NCI-H526 treated with DMSO at 0.1 percent for 48 hours (cell line): ENCODE measurements around the gene ACSM2B.
"Not testable (repeated sequence)": the region's sequence is repeated elsewhere in the genome, so short reads cannot be mapped to it uniquely, and the experiment has no call there.

Experiments
- DNase-seq: peaks from one replicate; lab custom pipeline; 2025; lab: John Stamatoyannopoulos, UW

ACSM2B gene

GRCh38 chr16:20531795-20532194, 44.4 kb downstream of the ACSM2B start:
- DNase-seq = not testable (repeated sequence)

GRCh38 chr16:20520103-20520502, 56.1 kb downstream of the ACSM2B start:
- DNase-seq = no peak

GRCh38 chr16:20519231-20519630, 56.9 kb downstream of the ACSM2B start:
- DNase-seq = no peak

GRCh38 chr16:20517149-20517548, 59.0 kb downstream of the ACSM2B start:
- DNase-seq = no peak

GRCh38 chr16:20515688-20516090, 60.5 kb downstream of the ACSM2B start:
- DNase-seq = no peak

GRCh38 chr16:20510323-20510722, 65.8 kb downstream of the ACSM2B start:
- no peak for DNase-seq

- no peak for DNase-seq
These were observed 68.9 kb downstream of the ACSM2B start for GRCh38 chr16:20507280-20507679.

DNA sequence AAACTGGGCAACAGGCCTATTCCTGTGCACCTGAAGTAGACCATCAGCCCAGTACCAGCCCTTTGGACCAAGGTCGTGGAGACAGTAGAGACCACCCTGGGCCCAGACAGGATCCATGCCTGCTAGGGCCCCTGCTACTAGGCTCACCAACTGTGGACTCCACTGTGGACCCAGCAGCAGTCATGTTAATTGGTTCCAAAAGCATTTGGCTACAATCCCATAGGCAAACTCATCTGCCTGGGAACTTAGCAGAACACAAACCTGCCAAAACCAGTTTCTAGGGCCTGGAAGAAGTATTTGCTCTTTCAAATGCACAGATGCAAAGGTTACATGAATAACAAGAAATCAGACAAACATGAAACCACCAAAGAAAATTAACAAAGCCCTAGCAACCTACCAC, 71.7 kb downstream of the ACSM2B start:
- no peak for DNase-seq

DNA sequence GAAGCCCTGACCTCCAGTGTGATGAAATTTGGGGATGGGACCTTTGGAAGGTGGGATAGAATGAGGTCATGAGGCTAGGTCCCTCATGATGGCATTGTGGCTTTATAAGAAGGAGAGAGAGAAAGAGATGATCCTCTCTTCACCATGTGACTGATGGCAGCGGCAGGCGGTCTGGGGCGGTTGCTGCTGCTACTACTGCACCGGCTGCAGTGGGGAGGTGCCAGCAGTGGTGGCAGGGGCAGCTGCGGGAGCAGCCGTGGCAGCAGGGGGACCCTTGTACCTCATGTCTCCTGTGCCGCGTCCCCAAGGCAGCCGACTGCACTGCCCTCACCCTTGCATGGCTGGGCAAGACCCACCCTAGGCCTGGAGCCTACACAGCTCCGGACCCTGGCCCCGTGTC, 84.7 kb downstream of the ACSM2B start:
- not testable (repeated sequence) for DNase-seq

DNA sequence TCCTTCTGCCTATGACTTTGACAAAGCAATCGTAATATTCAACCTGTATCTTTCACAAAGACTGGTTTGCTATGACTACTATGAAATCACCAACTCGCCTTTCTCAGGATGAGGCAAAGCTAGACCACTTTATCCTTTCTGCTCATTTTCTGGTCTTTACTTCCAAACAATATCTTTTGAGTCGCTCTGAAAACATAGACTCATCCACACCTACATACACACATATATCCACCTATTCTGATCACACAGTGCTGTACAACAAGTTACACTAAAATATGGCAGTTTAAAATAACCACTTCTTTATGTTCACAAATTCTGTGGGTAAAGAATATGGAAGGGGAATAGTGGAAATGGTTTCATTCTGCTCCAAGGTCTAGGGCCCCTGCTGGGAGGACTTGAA, 85.2 kb downstream of the ACSM2B start:
- not testable (repeated sequence) for DNase-seq
